Measurements from ENCODE around the gene TSPYL6. TPM values are rescaled to one million over a fixed set of nuclear protein-coding genes. Genes with fewer than 3 reads are reported as not detected.
"Not testable (repeated sequence)": the region's sequence is repeated elsewhere in the genome, so short reads cannot be mapped to it uniquely, and the experiment has no call there.

TSPYL6 gene
- total RNA-seq, 1 donor from 2014 or later: not detected

DNA sequence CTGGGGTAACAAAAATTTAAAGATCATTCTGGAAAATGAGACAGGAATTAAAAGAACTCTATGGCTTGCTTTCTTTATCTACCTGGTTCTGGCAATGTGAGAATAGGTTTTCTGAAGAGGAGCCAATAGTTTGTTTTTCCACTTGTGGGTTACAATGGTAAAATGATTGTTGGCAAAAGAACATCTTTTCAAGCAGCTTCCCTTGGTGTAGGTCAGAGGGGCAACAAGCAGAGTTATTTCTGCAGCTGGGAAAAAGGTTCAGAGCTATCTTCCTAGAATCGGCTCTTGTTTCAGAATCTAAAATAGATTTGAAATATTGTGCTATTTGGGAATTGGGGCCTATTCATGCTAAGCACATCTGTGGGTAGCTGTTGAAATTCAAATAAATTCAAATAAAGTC, 11.5 kb upstream of the TSPYL6 start:
- H3K36me3 Mint-ChIP-seq (ENCODE audit: low read depth, unreplicated experiment): no peaks in the 10 kb centered on the region
- H3K9me3 Mint-ChIP-seq (ENCODE audit: unreplicated experiment): no peaks in the 10 kb centered on the region
- H3K27me3 Mint-ChIP-seq (ENCODE audit: unreplicated experiment): no peaks in the 10 kb centered on the region
- no peak for DNase-seq (ENCODE audit: low spot score)
- TF ChIP-seq, protein P1, sequence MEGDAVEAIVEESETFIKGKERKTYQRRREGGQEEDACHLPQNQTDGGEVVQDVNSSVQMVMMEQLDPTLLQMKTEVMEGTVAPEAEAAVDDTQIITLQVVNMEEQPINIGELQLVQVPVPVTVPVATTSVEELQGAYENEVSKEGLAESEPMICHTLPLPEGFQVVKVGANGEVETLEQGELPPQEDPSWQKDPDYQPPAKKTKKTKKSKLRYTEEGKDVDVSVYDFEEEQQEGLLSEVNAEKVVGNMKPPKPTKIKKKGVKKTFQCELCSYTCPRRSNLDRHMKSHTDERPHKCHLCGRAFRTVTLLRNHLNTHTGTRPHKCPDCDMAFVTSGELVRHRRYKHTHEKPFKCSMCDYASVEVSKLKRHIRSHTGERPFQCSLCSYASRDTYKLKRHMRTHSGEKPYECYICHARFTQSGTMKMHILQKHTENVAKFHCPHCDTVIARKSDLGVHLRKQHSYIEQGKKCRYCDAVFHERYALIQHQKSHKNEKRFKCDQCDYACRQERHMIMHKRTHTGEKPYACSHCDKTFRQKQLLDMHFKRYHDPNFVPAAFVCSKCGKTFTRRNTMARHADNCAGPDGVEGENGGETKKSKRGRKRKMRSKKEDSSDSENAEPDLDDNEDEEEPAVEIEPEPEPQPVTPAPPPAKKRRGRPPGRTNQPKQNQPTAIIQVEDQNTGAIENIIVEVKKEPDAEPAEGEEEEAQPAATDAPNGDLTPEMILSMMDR (IDR thresholded peaks at IDR 0.05; ENCODE audit: unreplicated experiment): no peak
- H3K27ac Mint-ChIP-seq (ENCODE audit: unreplicated experiment): no peak overlapping the region
- H3K4me1 Mint-ChIP-seq (ENCODE audit: unreplicated experiment): no peaks in the 10 kb centered on the region
- H3K4me3 Mint-ChIP-seq (ENCODE audit: unreplicated experiment): no peak overlapping the region

DNA sequence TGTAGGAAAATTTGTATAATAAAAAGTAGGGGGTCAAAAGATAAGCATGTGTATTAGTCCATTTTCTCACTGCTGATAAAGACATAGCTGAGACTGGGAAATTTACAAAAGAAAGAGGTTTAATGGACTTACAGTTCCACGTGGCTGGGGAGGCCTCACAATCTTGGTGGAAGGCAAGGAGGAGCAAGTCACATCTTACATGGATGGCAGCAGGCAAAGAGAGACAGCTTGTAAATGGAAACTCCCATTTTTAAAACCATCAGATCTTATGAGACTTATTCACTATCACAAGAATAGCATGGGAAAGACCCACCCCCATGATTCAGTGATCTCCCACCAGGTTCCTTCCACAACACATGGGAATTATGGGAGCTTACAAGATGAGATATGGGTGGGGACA, 9.1 kb upstream of the TSPYL6 start:
- H3K4me3 Mint-ChIP-seq (ENCODE audit: unreplicated experiment); H3K4me1 Mint-ChIP-seq (ENCODE audit: unreplicated experiment); DNase-seq (ENCODE audit: low spot score); H3K9me3 Mint-ChIP-seq (ENCODE audit: unreplicated experiment); H3K27me3 Mint-ChIP-seq (ENCODE audit: unreplicated experiment); H3K27ac Mint-ChIP-seq (ENCODE audit: unreplicated experiment); H3K36me3 Mint-ChIP-seq (ENCODE audit: low read depth, unreplicated experiment): not testable (repeated sequence)

DNA sequence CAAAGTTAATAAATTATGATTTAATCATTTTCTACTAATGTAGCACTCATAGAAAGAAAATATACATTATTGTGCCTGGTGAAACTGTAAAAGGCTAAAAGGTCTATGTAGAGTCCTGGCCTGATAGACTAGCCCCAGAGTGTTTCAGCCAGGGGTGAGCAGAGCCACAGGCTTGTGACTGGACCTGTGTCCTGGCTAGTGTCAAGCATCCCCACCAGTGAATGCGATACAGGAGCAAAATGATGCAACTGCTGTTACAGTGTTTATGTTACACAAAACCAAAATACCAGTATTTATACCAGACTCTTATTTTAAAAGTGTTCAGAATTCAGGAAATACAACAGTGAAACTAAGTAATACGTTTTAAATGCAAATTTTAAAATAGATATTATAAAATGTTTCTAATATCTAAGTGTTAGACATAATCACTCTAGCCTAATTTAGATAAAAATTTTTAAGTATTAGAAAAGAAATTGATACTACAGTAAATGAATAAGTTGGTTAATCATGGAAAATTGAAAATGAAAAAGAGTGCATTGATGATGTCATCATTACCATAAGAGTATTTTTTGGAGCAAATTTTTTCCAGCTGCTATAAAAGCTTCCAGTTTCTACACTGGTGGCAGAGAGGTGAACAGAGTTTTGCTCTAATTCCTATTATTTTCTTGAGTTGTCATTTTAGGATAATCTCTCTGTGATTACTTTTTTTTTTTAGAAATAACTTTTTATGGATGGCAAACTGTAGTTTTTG, 6.2 kb upstream of the TSPYL6 start:
- Mint-ChIP-seq H3K9me3 (ENCODE audit: unreplicated experiment) (no peaks in the 10 kb centered on the region), H3K4me1 (ENCODE audit: unreplicated experiment) (no peaks in the 10 kb centered on the region), H3K36me3 (ENCODE audit: low read depth, unreplicated experiment) (no peaks in the 10 kb centered on the region), H3K4me3 (ENCODE audit: unreplicated experiment) (no peak overlapping the region), H3K27me3 (ENCODE audit: unreplicated experiment) (no peaks in the 10 kb centered on the region), H3K27ac (ENCODE audit: unreplicated experiment) (no peak overlapping the region)
- no peak for DNase-seq (ENCODE audit: low spot score)
- TF ChIP-seq, protein P1 (IDR thresholded peaks at IDR 0.05; ENCODE audit: unreplicated experiment): no peak

DNA sequence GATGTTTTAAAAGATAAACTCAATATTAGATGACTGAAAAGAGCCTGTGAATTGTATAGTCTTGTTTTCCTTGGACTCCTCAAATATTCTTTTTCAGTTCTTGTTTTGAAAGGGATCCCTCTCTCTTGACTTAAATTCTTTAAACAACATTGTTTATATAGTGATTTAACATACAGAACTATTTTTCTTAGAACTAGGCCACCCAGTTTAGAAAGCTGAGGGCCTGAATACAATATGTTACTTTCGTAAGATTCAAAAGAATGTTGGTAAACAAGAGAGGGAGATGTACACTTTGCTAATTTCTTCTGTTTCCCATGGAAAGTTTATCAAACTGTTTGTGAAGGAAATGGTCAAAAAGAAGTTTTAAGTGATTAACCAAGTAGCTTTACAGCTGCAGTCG, 5.5 kb upstream of the TSPYL6 start:
- H3K4me1 Mint-ChIP-seq (ENCODE audit: unreplicated experiment): no peaks in the 10 kb centered on the region
- no peaks in the 10 kb centered on the region for H3K27me3 Mint-ChIP-seq (ENCODE audit: unreplicated experiment)
- TF ChIP-seq, protein P1 (IDR thresholded peaks at IDR 0.05; ENCODE audit: unreplicated experiment): no peak
- no peaks in the 10 kb centered on the region for H3K36me3 Mint-ChIP-seq (ENCODE audit: low read depth, unreplicated experiment)
- H3K4me3 Mint-ChIP-seq (ENCODE audit: unreplicated experiment): no peak overlapping the region
- no peak for DNase-seq (ENCODE audit: low spot score)
- H3K27ac Mint-ChIP-seq (ENCODE audit: unreplicated experiment): no peak overlapping the region
- H3K9me3 Mint-ChIP-seq (ENCODE audit: unreplicated experiment): no peaks in the 10 kb centered on the region

DNA sequence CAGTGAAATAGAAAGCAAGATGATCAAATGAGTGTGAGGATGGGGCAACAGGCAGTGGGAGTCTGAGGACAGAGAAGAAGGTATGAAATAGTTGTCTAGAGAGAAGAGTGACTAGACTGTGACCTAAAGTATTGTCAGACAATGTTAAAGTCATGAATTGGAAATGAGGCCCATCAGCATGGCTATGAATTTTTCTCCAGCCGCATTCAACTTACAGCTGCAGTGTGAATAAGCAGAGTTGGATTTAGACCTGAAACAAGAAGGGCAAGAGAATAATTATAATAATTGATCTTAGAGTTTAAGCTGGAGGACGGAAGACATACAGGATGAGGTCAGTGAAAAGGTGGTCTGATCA, 4.2 kb upstream of the TSPYL6 start:
- Mint-ChIP-seq H3K4me1 (ENCODE audit: unreplicated experiment) (no peaks in the 10 kb centered on the region), H3K27me3 (ENCODE audit: unreplicated experiment) (no peaks in the 10 kb centered on the region), H3K27ac (ENCODE audit: unreplicated experiment) (no peak overlapping the region), H3K4me3 (ENCODE audit: unreplicated experiment) (no peak overlapping the region), H3K36me3 (ENCODE audit: low read depth, unreplicated experiment) (no peaks in the 10 kb centered on the region), H3K9me3 (ENCODE audit: unreplicated experiment) (no peaks in the 10 kb centered on the region)
- DNase-seq (ENCODE audit: low spot score): no peak
- TF ChIP-seq, protein P1 (IDR thresholded peaks at IDR 0.05; ENCODE audit: unreplicated experiment): no peak

All from endothelial cell (in vitro differentiated cells).